ENCODE data around the gene ATP10A.

Gene ATP10A

GRCh38 chr15:25693321-25694238 lies 169.5 kb downstream of the ATP10A start:
- peak; percentile 60 for DNase-seq

- DNase-seq: no peak
Measured at GRCh38 chr15:25691544-25692430, 171.3 kb downstream of the ATP10A start.

- DNase-seq: no peak
Measured at GRCh38 chr15:25690673-25691543, 172.2 kb downstream of the ATP10A start.

GRCh38 chr15:25689592-25689991 lies 173.5 kb downstream of the ATP10A start:
- no peak for DNase-seq

- no peak for DNase-seq
Measured at GRCh38 chr15:25688166-25688565, 175.0 kb downstream of the ATP10A start.

- no peak for DNase-seq
Measured at GRCh38 chr15:25687689-25688088, 175.4 kb downstream of the ATP10A start.

- DNase-seq: no peak
Measured at GRCh38 chr15:25687276-25687675, 175.9 kb downstream of the ATP10A start.

- no peak for DNase-seq
Measured at GRCh38 chr15:25686780-25687179, 176.3 kb downstream of the ATP10A start.

- no peak for DNase-seq
Measured at GRCh38 chr15:25684521-25685431, 178.4 kb downstream of the ATP10A start.

- DNase-seq: no peak
Measured at GRCh38 chr15:25683911-25684310, 179.2 kb downstream of the ATP10A start.

GRCh38 chr15:25683415-25683814 lies 179.7 kb downstream of the ATP10A start:
- DNase-seq: no peak

- no peak for DNase-seq
Measured at GRCh38 chr15:25682340-25682739, 180.8 kb downstream of the ATP10A start.

- DNase-seq: no peak
Measured at GRCh38 chr15:25680686-25681025, 182.5 kb downstream of the ATP10A start.

- DNase-seq: no peak
Measured at GRCh38 chr15:25679964-25680685, 183.0 kb downstream of the ATP10A start.

- no peak for DNase-seq
Measured at GRCh38 chr15:25679492-25679891, 183.6 kb downstream of the ATP10A start.

GRCh38 chr15:25678500-25678855 lies 184.6 kb downstream of the ATP10A start:
- DNase-seq: no peak

GRCh38 chr15:25677719-25678499 lies 185.2 kb downstream of the ATP10A start:
- no peak for DNase-seq

GRCh38 chr15:25676070-25676469 lies 187.1 kb downstream of the ATP10A start:
- no peak for DNase-seq

GRCh38 chr15:25675396-25675795 lies 187.7 kb downstream of the ATP10A start:
- no peak for DNase-seq

- no peak for DNase-seq
Measured at GRCh38 chr15:25674913-25675312, 188.2 kb downstream of the ATP10A start.
